Stimulated activated CD8-positive, alpha-beta memory T cell treated with anti-CD3 and anti-CD28 coated beads, Interleukin-4, amount 100 ng/mL, for 4 hours (primary cell): Measurements from ENCODE around the gene PLRG1.

Source experiments
- DNase-seq, 2 donors: peaks; one replicate each; pipeline ENCODE4 v3.0.0-alpha.2; 2020; ENCODE audit warnings: low read depth in 2 of 2, low spot score in 1 of 2

The PLRG1 gene

DNA sequence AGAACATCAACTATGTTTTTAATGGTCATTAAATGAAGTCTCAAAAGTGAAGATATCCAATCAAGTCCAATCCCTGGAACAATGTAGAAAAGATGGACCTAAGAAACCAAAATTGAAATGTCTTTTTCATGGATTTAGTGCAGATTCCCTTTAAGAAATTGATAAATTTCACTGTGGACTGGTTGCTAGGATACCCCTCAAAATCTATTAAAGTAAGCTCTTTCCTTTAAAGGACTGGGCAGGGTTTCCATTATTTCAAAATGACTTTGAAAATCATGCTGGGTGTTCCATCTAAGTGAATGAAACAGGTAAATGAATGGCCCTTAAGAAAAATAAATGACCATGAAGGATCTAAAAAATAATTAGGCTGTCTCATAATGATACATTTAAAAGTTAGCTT lies 28.6 kb downstream of the PLRG1 start:
- no peak for DNase-seq

GRCh38 chr4:154519214-154519613 lies 31.0 kb downstream of the PLRG1 start:
- no peak for DNase-seq

DNA sequence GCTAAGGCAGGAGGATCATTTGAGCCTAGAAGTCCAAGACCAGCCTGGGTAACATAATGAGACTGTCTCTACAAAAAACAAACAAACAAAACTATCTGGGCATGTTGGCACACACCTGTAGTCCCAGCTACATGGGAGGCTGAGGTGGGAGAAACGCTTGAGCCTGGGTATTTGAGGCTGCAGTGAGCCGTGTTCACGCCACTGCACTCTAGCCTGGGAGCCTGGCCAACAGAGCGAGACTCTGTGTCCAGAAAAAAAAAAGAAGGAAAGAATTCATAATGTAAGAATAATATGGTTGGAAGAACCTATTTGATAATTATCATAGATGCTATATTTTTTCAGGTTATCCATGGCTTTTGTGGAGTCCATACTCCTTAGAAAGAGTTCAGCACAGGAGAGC lies 32.6 kb downstream of the PLRG1 start:
- DNase-seq: no peak

DNA sequence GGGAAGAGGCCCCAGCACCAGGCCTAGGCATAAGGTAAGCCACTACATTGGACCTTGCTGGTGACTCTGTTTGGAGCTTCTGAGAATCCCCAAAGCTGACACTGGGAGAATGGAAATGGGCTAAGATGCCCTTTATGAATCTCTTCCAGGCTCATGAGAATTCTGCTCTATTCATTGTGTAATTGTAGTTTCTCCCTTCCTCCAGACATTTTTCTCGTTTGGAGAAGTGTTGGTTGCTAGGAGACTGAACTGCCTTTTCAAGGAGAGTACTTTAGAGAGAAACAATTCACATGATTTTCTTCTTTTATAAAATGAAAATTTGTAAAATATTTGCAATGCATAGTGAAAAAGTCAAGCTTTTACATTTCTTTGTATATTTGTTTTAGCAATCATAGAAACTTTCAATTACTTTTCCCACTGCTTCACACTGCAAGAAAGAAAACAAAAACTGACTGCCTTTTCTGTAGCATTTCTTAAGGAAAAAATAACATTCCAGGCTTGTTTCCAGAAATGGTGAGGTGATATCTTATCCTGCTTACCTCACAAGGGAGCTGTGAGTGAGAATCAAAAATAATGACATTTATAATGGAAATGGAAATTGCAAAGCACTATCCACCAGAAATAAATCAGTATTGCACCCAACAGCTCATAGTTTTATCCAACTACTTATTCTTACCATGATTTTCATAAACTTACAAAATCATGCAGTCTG lies 33.7 kb downstream of the PLRG1 start:
- no peak for DNase-seq

- no peak for DNase-seq
Observed at GRCh38 chr4:154511981-154512380, 38.2 kb downstream of the PLRG1 start.

DNA sequence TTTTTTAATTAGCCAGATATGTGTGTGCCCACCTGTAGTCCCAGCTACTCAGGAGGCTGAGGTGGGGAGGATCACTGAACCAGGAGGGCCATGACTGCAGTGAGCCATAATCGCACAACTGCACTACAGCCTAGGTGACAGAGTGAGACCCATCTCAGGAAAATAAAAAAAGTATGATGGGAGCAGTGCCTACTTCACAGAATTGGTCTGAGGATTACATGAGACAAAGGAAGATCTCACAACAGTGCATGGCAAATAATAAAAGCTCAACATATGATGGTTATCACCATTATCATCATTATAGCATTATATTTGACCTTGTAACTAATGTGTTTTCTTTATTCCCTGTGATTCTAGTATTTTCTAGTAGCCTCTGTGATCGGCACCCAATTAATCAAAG lies 38.7 kb downstream of the PLRG1 start:
- DNase-seq: no peak

DNA sequence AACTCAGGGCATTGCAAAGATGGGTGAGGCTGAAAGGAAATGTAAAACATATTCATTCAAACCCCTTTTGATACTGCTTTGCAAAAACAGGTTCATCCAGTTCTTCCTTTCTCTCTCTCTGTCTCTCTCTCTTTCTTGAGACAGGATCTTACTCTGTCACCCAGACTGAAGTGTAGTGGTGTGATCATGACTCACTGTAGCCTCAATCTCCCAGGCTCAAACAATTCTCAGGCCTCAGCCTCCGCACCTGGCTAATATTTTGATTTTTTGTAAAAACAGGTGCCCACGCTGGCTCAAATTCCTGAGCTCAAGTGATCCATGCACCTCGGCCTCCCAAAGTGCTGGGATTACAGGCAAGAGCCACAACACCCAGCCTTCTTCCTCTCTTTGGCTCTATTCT lies 43.0 kb downstream of the PLRG1 start:
- DNase-seq: no peak

DNA sequence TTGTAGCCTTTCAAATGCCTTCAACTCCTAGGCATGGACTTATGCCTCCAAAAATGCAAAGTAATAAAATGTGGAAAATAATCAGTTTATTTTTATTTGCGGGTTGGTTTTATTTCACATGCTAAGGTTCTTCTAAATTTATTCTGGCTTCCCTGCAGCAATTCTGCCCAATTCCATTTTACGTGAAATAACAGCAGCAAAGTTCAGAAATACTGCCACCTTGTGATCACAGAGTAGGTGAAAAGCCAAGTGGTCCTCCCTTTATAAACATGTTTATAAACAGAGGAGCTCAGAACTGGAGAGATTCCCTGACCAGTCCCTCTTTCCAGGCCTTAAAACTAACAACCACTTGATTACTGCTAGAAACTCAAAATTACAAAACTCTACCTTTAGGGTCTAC lies 43.9 kb downstream of the PLRG1 start:
- DNase-seq: no peak

- DNase-seq: no peak
Observed at GRCh38 chr4:154503598-154503997, 46.6 kb downstream of the PLRG1 start.

DNA sequence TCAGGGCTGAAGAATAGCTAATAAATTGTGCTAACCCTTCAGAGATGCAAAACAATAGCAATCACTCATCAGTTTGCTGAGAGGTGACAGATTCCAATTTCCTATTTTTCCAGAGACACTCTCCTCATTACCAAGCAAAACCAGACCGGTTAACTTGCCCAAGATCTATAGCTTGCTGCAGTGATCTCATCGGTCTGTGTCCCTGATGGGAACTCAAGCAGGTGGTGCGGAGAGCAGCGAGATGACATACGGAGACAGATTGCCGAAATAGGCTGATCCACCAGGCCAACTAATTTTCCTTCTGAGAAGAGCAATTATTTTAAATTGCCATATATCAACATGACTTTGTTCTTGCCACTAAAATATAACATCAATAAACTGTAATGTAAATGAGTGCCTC lies 48.1 kb downstream of the PLRG1 start:
- DNase-seq: no peak

GRCh38 chr4:154497889-154498288 lies 52.3 kb downstream of the PLRG1 start:
- no peak for DNase-seq

- DNase-seq: no peak
Observed at GRCh38 chr4:154495867-154496266, 54.3 kb downstream of the PLRG1 start.

GRCh38 chr4:154492288-154492687 lies 57.9 kb downstream of the PLRG1 start:
- no peak for DNase-seq

- no peak for DNase-seq
Observed at GRCh38 chr4:154491341-154492271, 58.6 kb downstream of the PLRG1 start, which contains the start of gene DCHS2. TSS of gene DCHS2 (minus strand) at chr4:154491799. CDS start at chr4:154491355, 444 bp downstream.

GRCh38 chr4:154490583-154491340 lies 59.4 kb downstream of the PLRG1 start:
- no peak for DNase-seq

DNA sequence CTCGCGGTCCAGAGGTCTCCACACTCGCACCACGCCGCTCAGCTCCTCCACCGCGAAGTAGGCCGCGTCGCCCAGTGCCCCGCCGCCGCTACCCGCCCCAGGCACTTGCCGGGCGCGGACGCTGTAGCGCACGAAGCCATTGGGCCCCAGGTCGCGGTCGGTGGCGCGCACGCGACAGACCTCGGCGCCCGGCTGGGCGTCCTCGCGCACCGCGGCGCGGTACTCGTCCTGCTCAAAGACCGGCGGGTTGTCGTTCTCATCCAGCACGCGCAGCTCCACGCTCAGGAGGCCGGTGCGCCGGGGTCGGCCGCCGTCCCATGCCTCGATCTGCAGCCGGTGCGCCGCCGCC lies 60.0 kb downstream of the PLRG1 start:
- no peak for DNase-seq

DNA sequence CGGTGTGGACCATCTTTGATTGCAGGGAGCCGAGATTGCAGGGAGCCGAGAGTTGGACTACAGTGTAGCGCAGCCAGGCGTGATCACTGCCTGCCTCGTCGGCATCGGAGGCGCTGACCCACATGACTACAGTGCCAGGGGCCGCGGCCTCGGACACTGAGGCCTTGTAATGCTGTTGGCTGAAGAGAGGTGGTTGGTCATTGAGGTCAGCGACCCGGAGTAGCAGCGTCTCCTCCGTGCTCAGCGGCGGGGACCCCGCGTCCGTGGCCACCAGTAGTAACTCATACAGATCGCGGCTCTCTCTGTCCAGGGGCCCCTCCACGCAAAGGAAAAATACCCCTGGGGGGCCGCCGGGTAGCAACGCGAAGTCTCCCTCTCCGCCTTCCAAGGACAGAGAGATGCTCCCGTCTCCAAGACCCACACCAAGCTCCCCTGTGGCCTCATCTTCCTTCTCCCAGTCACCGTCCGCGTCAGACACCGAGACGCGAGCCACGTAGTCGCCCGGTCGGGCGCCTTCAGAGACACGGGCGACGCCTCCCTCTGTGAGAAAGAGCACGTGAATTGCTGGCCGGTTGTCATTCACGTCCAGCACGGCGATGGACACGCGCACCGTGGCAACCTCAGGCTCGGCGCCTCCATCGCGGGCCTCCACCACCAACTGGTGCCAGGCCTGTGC lies 60.5 kb downstream of the PLRG1 start:
- DNase-seq: no peak

DNA sequence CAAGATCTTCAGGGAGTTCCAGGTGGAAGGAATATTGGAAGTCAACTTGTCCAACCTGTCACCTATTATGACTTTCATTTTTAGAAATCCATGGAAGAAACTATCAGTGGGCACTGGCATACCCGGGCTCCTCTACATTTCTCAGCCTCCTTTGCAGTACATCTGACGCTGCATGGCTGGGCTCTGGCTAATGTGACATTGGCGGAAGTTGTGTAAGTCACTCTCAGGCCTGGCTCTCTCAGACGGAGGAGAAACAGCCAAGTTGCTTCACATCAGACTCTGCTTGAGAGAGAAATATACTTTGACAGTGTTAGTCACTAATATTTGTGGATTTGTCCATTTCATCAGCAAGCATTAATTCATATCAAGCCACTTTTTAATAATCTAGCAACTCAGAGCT lies 63.1 kb downstream of the PLRG1 start:
- DNase-seq: no peak

- DNase-seq: no peak
Observed at GRCh38 chr4:154485127-154485773, 65.0 kb downstream of the PLRG1 start.
